ENCODE data around the gene TRPM2. TPM values are rescaled to one million over a fixed set of nuclear protein-coding genes. Genes with fewer than 3 reads are reported as not detected.

The TRPM2 gene
- total RNA-seq, 6 experiments from 2014 or later = 0.92 to 2.0 (median 1.2) TPM

- H3K9me3 ChIP-seq = no peaks in the 10 kb centered on the region
- no peak for ATAC-seq
- intact Hi-C loops (cut with DNase I) = no loop called here
- no peak for DNase-seq
- no peaks in the 10 kb centered on the region for H3K4me1 ChIP-seq
- no peaks in the 10 kb centered on the region for H3K27me3 ChIP-seq
- H3K27ac ChIP-seq = no peak overlapping the region
- H3K4me3 ChIP-seq = no peak overlapping the region
- WGBS (ENCODE audit: insufficient coverage, low coverage, low lambda C conversion rate, missing lambda C conversion rate) = no CpG with 5 or more reads among the region's 13 CpGs
- no peak for TF ChIP-seq POLR2A (IDR thresholded peaks at IDR 0.05)
- no peak for TF ChIP-seq CTCF (IDR thresholded peaks at IDR 0.05)
- H3K36me3 ChIP-seq = peaks cover 0 to 36% (median 5%) of the 10 kb centered on the region in 4 donors
These were observed 40.0 kb upstream of the TRPM2 start for GRCh38 chr21:44313451-44313850.

GRCh38 chr21:44314128-44314527 lies 39.3 kb upstream of the TRPM2 start:
- H3K9me3 ChIP-seq = no peaks in the 10 kb centered on the region
- no peak overlapping the region for H3K27ac ChIP-seq
- H3K36me3 ChIP-seq = peaks cover 0 to 36% (median 5%) of the 10 kb centered on the region in 4 donors
- H3K4me3 ChIP-seq = no peak overlapping the region
- no peaks in the 10 kb centered on the region for H3K4me1 ChIP-seq
- TF ChIP-seq POLR2A (IDR thresholded peaks at IDR 0.05) (no peak), CTCF (IDR thresholded peaks at IDR 0.05) (no peak)
- no peaks in the 10 kb centered on the region for H3K27me3 ChIP-seq
- intact Hi-C loops (cut with DNase I) = no loop called here
- DNase-seq (no peak), ATAC-seq (no peak)
- WGBS (ENCODE audit: insufficient coverage, low coverage, low lambda C conversion rate, missing lambda C conversion rate) = 92% methylated on average over 6 of the region's 15 CpGs

- Histone ChIP-seq H3K4me1 (no peaks in the 10 kb centered on the region), H3K4me3 (no peak overlapping the region), H3K9me3 (no peaks in the 10 kb centered on the region), H3K27me3 (no peaks in the 10 kb centered on the region), H3K27ac (no peak overlapping the region), H3K36me3 (peaks cover 0 to 40% (median 5%) of the 10 kb centered on the region in 4 donors)
- no peak for DNase-seq
- intact Hi-C loops (cut with DNase I) = no loop called here
- ATAC-seq = no peak
- WGBS (ENCODE audit: insufficient coverage, low coverage, low lambda C conversion rate, missing lambda C conversion rate) = no CpG with 5 or more reads among the region's 11 CpGs
- TF ChIP-seq CTCF (IDR thresholded peaks at IDR 0.05) (no peak), POLR2A (IDR thresholded peaks at IDR 0.05) (no peak)
These were observed 38.9 kb upstream of the TRPM2 start for GRCh38 chr21:44314561-44314960.

GRCh38 chr21:44315691-44316203 lies 37.7 kb upstream of the TRPM2 start:
- no peaks in the 10 kb centered on the region for H3K27me3 ChIP-seq
- no CpG with 5 or more reads among the region's 16 CpGs for WGBS (ENCODE audit: insufficient coverage, low coverage, low lambda C conversion rate, missing lambda C conversion rate)
- no peak for DNase-seq
- intact Hi-C loops (cut with DNase I) = no loop called here
- TF ChIP-seq CTCF (IDR thresholded peaks at IDR 0.05) = no peak
- TF ChIP-seq POLR2A (IDR thresholded peaks at IDR 0.05) = no peak
- no peaks in the 10 kb centered on the region for H3K4me1 ChIP-seq
- H3K27ac ChIP-seq = no peak overlapping the region
- no peak for ATAC-seq
- H3K36me3 ChIP-seq = peaks cover 0 to 37% (median 5%) of the 10 kb centered on the region in 4 donors
- H3K4me3 ChIP-seq = no peak overlapping the region
- no peaks in the 10 kb centered on the region for H3K9me3 ChIP-seq
